ENCODE results near the gene FAM20C. TPM values are rescaled to one million over a fixed set of nuclear protein-coding genes. Genes with fewer than 3 reads are reported as not detected.

Gene FAM20C
- total RNA-seq, 1 experiment from 2014 or later, result 62.4 TPM

- POLR2A ChIA-PET, result no interaction called here
Observed at GRCh38 chr7:256981-257646, 64.7 kb downstream of the FAM20C start.

GRCh38 chr7:257647-257992 is 65.2 kb downstream of the FAM20C start:
- in situ Hi-C loops (cut with HindIII; ENCODE audit: low pct_unique_long_range_greater_than_20kb, low sequenced_read_pairs) (no loop called here), intact Hi-C loops (cut with micrococcal nuclease; ENCODE audit: unreplicated experiment) (no loop called here)
- no peak overlapping the region for H3K27ac ChIP-seq (ENCODE audit: low read length)
- H3K27me3 ChIP-seq (ENCODE audit: control insufficient read depth, insufficient read depth, low read length), result no peaks in the 10 kb centered on the region
- no peak overlapping the region for H3K4me3 ChIP-seq (ENCODE audit: low read depth in 2 of 2, low read length in 2 of 2)
- no peak for TF ChIP-seq TCF7L2 (IDR thresholded peaks at IDR 0.05; ENCODE audit: low read depth, low read length)
- no peak for TF ChIP-seq CTCF (IDR thresholded peaks at IDR 0.05)
- TF ChIP-seq, protein P1, sequence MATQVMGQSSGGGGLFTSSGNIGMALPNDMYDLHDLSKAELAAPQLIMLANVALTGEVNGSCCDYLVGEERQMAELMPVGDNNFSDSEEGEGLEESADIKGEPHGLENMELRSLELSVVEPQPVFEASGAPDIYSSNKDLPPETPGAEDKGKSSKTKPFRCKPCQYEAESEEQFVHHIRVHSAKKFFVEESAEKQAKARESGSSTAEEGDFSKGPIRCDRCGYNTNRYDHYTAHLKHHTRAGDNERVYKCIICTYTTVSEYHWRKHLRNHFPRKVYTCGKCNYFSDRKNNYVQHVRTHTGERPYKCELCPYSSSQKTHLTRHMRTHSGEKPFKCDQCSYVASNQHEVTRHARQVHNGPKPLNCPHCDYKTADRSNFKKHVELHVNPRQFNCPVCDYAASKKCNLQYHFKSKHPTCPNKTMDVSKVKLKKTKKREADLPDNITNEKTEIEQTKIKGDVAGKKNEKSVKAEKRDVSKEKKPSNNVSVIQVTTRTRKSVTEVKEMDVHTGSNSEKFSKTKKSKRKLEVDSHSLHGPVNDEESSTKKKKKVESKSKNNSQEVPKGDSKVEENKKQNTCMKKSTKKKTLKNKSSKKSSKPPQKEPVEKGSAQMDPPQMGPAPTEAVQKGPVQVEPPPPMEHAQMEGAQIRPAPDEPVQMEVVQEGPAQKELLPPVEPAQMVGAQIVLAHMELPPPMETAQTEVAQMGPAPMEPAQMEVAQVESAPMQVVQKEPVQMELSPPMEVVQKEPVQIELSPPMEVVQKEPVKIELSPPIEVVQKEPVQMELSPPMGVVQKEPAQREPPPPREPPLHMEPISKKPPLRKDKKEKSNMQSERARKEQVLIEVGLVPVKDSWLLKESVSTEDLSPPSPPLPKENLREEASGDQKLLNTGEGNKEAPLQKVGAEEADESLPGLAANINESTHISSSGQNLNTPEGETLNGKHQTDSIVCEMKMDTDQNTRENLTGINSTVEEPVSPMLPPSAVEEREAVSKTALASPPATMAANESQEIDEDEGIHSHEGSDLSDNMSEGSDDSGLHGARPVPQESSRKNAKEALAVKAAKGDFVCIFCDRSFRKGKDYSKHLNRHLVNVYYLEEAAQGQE (IDR thresholded peaks at IDR 0.05; ENCODE audit: insufficient read depth in 1 of 2, low read depth in 2 of 2, low read length in 1 of 2), result no peak
- TF ChIP-seq SIN3A (IDR thresholded peaks at IDR 0.05; ENCODE audit: borderline replicate concordance, insufficient read depth, low read depth, low read length), result no peak
- TF ChIP-seq POLR2AphosphoS5 (IDR thresholded peaks at IDR 0.05; ENCODE audit: low read depth, low read length), result no peak
- CTCF ChIA-PET, result no interaction called here
- ATAC-seq, result no peak
- H3K9me3 ChIP-seq (ENCODE audit: control insufficient read depth, insufficient read depth, low read depth, low read length), result 0 out of 2 replicates have a peak, but pooled peaks cover 3% of the 10 kb centered on the region
- POLR2A ChIA-PET, result no interaction called here
- no peaks in the 10 kb centered on the region for H3K4me1 ChIP-seq (ENCODE audit: control insufficient read depth, insufficient read depth, low read length)
- DNase-seq (ENCODE audit: low read depth, low spot score), result no peak
- BruUV-seq (replicated peaks), result no TSS peak
- no peaks in the 10 kb centered on the region for H3K36me3 ChIP-seq (ENCODE audit: control insufficient read depth, insufficient read depth, low read length)

More at GRCh38 chr7:256981-257646, 64.7 kb downstream of the FAM20C start:
- no TSS peak for BruUV-seq (replicated peaks)
- DNase-seq (ENCODE audit: low read depth, low spot score) (no peak), ATAC-seq (no peak)
- no peaks in the 10 kb centered on the region for H3K36me3 ChIP-seq (ENCODE audit: control insufficient read depth, insufficient read depth, low read length)
- no peaks in the 10 kb centered on the region for H3K27me3 ChIP-seq (ENCODE audit: control insufficient read depth, insufficient read depth, low read length)
- H3K4me1 ChIP-seq (ENCODE audit: control insufficient read depth, insufficient read depth, low read length), result no peaks in the 10 kb centered on the region
- TF ChIP-seq TCF7L2 (IDR thresholded peaks at IDR 0.05; ENCODE audit: low read depth, low read length) (no peak), SIN3A (IDR thresholded peaks at IDR 0.05; ENCODE audit: borderline replicate concordance, insufficient read depth, low read depth, low read length) (no peak), CTCF (IDR thresholded peaks at IDR 0.05) (no peak), POLR2AphosphoS5 (IDR thresholded peaks at IDR 0.05; ENCODE audit: low read depth, low read length) (no peak)
- TF ChIP-seq, protein P1 (IDR thresholded peaks at IDR 0.05; ENCODE audit: insufficient read depth in 1 of 2, low read depth in 2 of 2, low read length in 1 of 2), result no peak
- no peak overlapping the region for H3K27ac ChIP-seq (ENCODE audit: low read length)
- no peaks in the 10 kb centered on the region for H3K9me3 ChIP-seq (ENCODE audit: control insufficient read depth, insufficient read depth, low read depth, low read length)
- no peak overlapping the region for H3K4me3 ChIP-seq (ENCODE audit: low read depth in 2 of 2, low read length in 2 of 2)
- intact Hi-C loops (cut with micrococcal nuclease; ENCODE audit: unreplicated experiment) (no loop called here), in situ Hi-C loops (cut with HindIII; ENCODE audit: low pct_unique_long_range_greater_than_20kb, low sequenced_read_pairs) (no loop called here)
- CTCF ChIA-PET, result no interaction called here

Measured in Panc1 (cell line).